GM21825 (cell line): ENCODE measurements around the gene CORIN.
"Not testable (repeated sequence)": the region's sequence is repeated elsewhere in the genome, so short reads cannot be mapped to it uniquely, and the experiment has no call there.

Source experiments
- ATAC-seq: cut with Tn5 transposase; IDR thresholded peaks from one replicate; pipeline ENCODE4 v1.9.1; 2021; ENCODE audit warnings: mild to moderate bottlenecking, moderate library complexity; ENCODE audit not compliant: unreplicated experiment

CORIN gene

GRCh38 chr4:47692691-47693090 lies 145.2 kb downstream of the CORIN start:
- no peak for ATAC-seq

GRCh38 chr4:47691757-47692383 lies 146.0 kb downstream of the CORIN start:
- not testable (repeated sequence) for ATAC-seq

GRCh38 chr4:47690611-47691010 lies 147.3 kb downstream of the CORIN start:
- ATAC-seq: no peak

GRCh38 chr4:47686294-47686872 lies 151.5 kb downstream of the CORIN start:
- ATAC-seq: peak; percentile 80

GRCh38 chr4:47675806-47676205 lies 162.1 kb downstream of the CORIN start:
- no peak for ATAC-seq

GRCh38 chr4:47674144-47674543 lies 163.7 kb downstream of the CORIN start:
- no peak for ATAC-seq

GRCh38 chr4:47672696-47673095 lies 165.2 kb downstream of the CORIN start:
- ATAC-seq: no peak

GRCh38 chr4:47669946-47670345 lies 167.9 kb downstream of the CORIN start:
- no peak for ATAC-seq

GRCh38 chr4:47668810-47669408 lies 169.0 kb downstream of the CORIN start:
- ATAC-seq: no peak

- no peak for ATAC-seq
Observed at GRCh38 chr4:47668256-47668655, 169.6 kb downstream of the CORIN start.

GRCh38 chr4:47667552-47667951 lies 170.3 kb downstream of the CORIN start:
- no peak for ATAC-seq

GRCh38 chr4:47664051-47664826 lies 173.6 kb downstream of the CORIN start:
- ATAC-seq: no peak

GRCh38 chr4:47662975-47663374 lies 174.9 kb downstream of the CORIN start:
- ATAC-seq: no peak

GRCh38 chr4:47661741-47662140 lies 176.1 kb downstream of the CORIN start:
- ATAC-seq: no peak

- no peak for ATAC-seq
Observed at GRCh38 chr4:47659342-47659741, 178.5 kb downstream of the CORIN start.

GRCh38 chr4:47654972-47655693 lies 182.7 kb downstream of the CORIN start:
- no peak for ATAC-seq

- no peak for ATAC-seq
Observed at GRCh38 chr4:47652092-47652491, 185.8 kb downstream of the CORIN start.

GRCh38 chr4:47651231-47651630 lies 186.6 kb downstream of the CORIN start:
- ATAC-seq: no peak

GRCh38 chr4:47650584-47651130 lies 187.2 kb downstream of the CORIN start:
- no peak for ATAC-seq

- no peak for ATAC-seq
Observed at GRCh38 chr4:47647544-47647943, 190.3 kb downstream of the CORIN start.

- no peak for ATAC-seq
Observed at GRCh38 chr4:47647029-47647428, 190.8 kb downstream of the CORIN start.
